Cardiac muscle cell (in vitro differentiated cells and primary cell): Measurements from ENCODE around the gene CD14. TPM values are rescaled to one million over a fixed set of nuclear protein-coding genes. Genes with fewer than 3 reads are reported as not detected.
"Not testable (repeated sequence)": the region's sequence is repeated elsewhere in the genome, so short reads cannot be mapped to it uniquely, and the experiment has no call there.

Source experiments
- DNase-seq, 2 donors: peaks; one replicate each; pipeline versions ENCODE4 v3.0.0 to v3.0.0-alpha.2; 2010 to 2017; ENCODE audit warnings: low read depth in 1 of 2, low spot score in 1 of 2
- H3K27ac ChIP-seq: fragments of 200-600 bp; sonication (generic); 2 replicates; pipeline ENCODE4 v1.5.1; 2016
- H3K27me3 ChIP-seq: fragments of 200-600 bp; sonication (generic); 2 replicates; pipeline ENCODE4 v1.6.0; 2016; ENCODE audit warnings: control low read depth
- H3K36me3 ChIP-seq: fragments of 200-600 bp; sonication (generic); 2 replicates; pipeline ENCODE4 v1.5.1; 2016; ENCODE audit warnings: control low read depth
- H3K4me1 ChIP-seq: fragments of 200-600 bp; sonication (generic); 2 replicates; pipeline ENCODE4 v1.8.1; 2017; ENCODE audit warnings: low read depth, mild to moderate bottlenecking, mixed run types
- H3K4me3 ChIP-seq: fragments of 200-600 bp; sonication (generic); 2 replicates; pipeline ENCODE4 v1.5.1; 2016; ENCODE audit warnings: mild to moderate bottlenecking
- H3K9me3 ChIP-seq: fragments of 200-600 bp; sonication (generic); 2 replicates; pipeline ENCODE4 v1.5.1; 2017; ENCODE audit warnings: low read depth, mild to moderate bottlenecking, control low read depth
- polyA plus RNA-seq: library from polyadenylated mRNA; unstranded; fragments of >200 nt; fragmentation: Nextera tagmentation; extraction: Ambion mirVana; gene quantifications from 2 replicates; pipeline ENCODE4 v1.2.1, GENCODE V29; 2016
- total RNA-seq: library from RNA; depleted of rRNA; stranded (reverse); fragments of >200 nt; gene quantifications from 2 replicates; pipeline ENCODE4 v1.2.3, GENCODE V29; 2016
- TF ChIP-seq, protein P1 (sequence below): IDR thresholded peaks from 2 replicates; pipeline ENCODE4 v1.5.1; 2012; ENCODE audit warnings: low read depth, mild to moderate bottlenecking, low read length

The CD14 gene
- total and polyA plus RNA-seq, 2 experiments from 2014 or later: 0.10 to 1.4 TPM

DNA sequence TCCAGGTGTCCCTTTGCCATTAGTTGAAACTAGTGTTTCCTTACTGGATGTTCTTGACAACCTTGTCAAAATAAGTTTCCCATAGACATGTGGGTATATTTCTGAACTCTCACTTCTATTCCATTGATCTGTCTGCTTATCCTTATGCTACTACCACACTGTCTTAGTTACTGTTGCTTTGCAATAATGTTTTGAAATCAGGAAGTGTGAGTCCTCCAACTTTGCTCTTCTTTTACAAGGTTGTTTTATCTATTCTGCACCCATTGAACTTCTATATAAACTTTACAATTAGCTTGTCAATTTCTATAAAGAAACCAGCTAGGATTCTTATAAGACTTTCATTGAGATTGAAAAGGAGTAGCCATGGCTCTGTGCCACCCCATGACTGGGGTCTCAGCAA is 24.3 kb downstream of the CD14 start:
- H3K4me1 ChIP-seq: no peaks in the 10 kb centered on the region
- no peak overlapping the region for H3K4me3 ChIP-seq
- no peaks in the 10 kb centered on the region for H3K9me3 ChIP-seq
- TF ChIP-seq, protein P1, sequence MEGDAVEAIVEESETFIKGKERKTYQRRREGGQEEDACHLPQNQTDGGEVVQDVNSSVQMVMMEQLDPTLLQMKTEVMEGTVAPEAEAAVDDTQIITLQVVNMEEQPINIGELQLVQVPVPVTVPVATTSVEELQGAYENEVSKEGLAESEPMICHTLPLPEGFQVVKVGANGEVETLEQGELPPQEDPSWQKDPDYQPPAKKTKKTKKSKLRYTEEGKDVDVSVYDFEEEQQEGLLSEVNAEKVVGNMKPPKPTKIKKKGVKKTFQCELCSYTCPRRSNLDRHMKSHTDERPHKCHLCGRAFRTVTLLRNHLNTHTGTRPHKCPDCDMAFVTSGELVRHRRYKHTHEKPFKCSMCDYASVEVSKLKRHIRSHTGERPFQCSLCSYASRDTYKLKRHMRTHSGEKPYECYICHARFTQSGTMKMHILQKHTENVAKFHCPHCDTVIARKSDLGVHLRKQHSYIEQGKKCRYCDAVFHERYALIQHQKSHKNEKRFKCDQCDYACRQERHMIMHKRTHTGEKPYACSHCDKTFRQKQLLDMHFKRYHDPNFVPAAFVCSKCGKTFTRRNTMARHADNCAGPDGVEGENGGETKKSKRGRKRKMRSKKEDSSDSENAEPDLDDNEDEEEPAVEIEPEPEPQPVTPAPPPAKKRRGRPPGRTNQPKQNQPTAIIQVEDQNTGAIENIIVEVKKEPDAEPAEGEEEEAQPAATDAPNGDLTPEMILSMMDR: no peak
- DNase-seq: no peak
- no peaks in the 10 kb centered on the region for H3K27me3 ChIP-seq
- H3K27ac ChIP-seq: no peak overlapping the region
- H3K36me3 ChIP-seq: no peaks in the 10 kb centered on the region

DNA sequence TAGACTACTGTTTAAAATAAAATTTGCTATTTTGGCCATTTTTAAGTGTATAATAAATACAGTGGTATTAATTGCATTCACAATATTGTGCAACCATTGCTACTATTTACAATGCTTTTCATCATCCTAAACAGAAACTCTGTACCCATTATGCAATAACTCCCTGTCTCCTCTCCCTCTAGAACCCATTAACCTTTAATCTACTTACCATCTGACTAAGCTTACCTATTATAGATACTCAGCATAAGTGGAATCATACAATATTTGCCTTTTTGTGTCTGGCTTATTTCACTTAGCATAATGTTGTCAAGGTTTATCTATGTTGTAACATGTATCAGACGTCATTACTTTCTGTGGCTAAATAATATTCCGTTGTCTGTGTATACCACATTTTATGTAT is 25.9 kb downstream of the CD14 start:
- H3K27ac ChIP-seq: no peak overlapping the region
- no peaks in the 10 kb centered on the region for H3K36me3 ChIP-seq
- H3K9me3 ChIP-seq: no peaks in the 10 kb centered on the region
- H3K4me1 ChIP-seq: no peaks in the 10 kb centered on the region
- peak in 1 of 2 donors; percentile 34 for DNase-seq
- TF ChIP-seq, protein P1: no peak
- H3K27me3 ChIP-seq: no peaks in the 10 kb centered on the region
- no peak overlapping the region for H3K4me3 ChIP-seq

DNA sequence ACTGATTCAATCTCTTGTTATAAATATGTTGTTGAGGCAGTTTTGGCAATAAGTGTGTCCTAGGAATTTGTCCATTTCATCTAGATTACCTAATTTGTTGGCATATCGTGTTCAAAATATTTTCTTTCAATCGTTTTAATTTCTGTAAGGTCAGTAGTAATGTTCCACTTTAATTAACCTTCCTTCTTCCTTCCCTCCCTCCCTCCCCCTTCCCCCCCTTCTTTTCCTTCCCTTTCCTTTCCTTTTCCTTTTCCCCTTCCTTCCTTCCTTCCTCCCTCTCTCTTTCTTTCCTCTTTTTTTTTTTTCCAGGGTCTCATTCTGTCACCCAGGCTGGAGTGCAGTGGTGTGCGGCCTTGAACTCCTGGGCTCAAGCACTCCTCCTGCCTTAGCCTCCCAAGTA is 27.1 kb downstream of the CD14 start:
- DNase-seq: no peak
- Histone ChIP-seq H3K9me3 (no peaks in the 10 kb centered on the region), H3K4me3 (no peak overlapping the region), H3K27ac (no peak overlapping the region), H3K4me1 (no peaks in the 10 kb centered on the region), H3K36me3 (no peaks in the 10 kb centered on the region), H3K27me3 (no peaks in the 10 kb centered on the region)
- TF ChIP-seq, protein P1: no peak

- no peak overlapping the region for H3K4me3 ChIP-seq
- H3K4me1 ChIP-seq: no peaks in the 10 kb centered on the region
- no peaks in the 10 kb centered on the region for H3K36me3 ChIP-seq
- no peaks in the 10 kb centered on the region for H3K9me3 ChIP-seq
- no peaks in the 10 kb centered on the region for H3K27me3 ChIP-seq
- H3K27ac ChIP-seq: no peak overlapping the region
- no peak for DNase-seq
- TF ChIP-seq, protein P1: no peak
Measured at GRCh38 chr5:140603734-140604133, 29.2 kb downstream of the CD14 start.

- H3K4me1 ChIP-seq, DNase-seq, H3K9me3 ChIP-seq, H3K4me3 ChIP-seq, H3K27ac ChIP-seq, H3K27me3 ChIP-seq, H3K36me3 ChIP-seq: not testable (repeated sequence)
Measured at GRCh38 chr5:140603446-140603698, 29.6 kb downstream of the CD14 start.

- Histone ChIP-seq H3K9me3 (no peaks in the 10 kb centered on the region), H3K27me3 (no peaks in the 10 kb centered on the region), H3K4me3 (no peak overlapping the region), H3K36me3 (no peaks in the 10 kb centered on the region), H3K4me1 (no peaks in the 10 kb centered on the region), H3K27ac (no peak overlapping the region)
- TF ChIP-seq, protein P1: no peak
- DNase-seq: no peak
Measured at GRCh38 chr5:140602147-140602546, 30.8 kb downstream of the CD14 start.
